Endothelial cell of umbilical vein (primary cell): ENCODE data around the gene PARS2.

Experiments used
- EZH2 ChIP-seq: IDR thresholded peaks from 2 replicates; pipeline ENCODE4 v1.6.1; 2012; ENCODE audit warnings: borderline replicate concordance, low read depth, mild to moderate bottlenecking, moderate library complexity, low read length, inconsistent platforms; ENCODE audit not compliant: severe bottlenecking
- FOS ChIP-seq: IDR thresholded peaks from 2 replicates; pipeline ENCODE4 v1.6.1; 2011; ENCODE audit warnings: mild to moderate bottlenecking, low read length, moderate library complexity, borderline replicate concordance; ENCODE audit not compliant: insufficient read depth
- JUN ChIP-seq: IDR thresholded peaks from 2 replicates; pipeline ENCODE4 v1.6.1; 2011; ENCODE audit warnings: borderline replicate concordance, low read depth; ENCODE audit not compliant: insufficient read length, insufficient read depth
- MYC ChIP-seq: IDR thresholded peaks from one replicate; pipeline ENCODE4 v1.6.1; 2011; ENCODE audit warnings: mild to moderate bottlenecking, low read depth, low read length
- POLR2A ChIP-seq: IDR thresholded peaks from 2 replicates; pipeline ENCODE4 v1.6.1; 2012; ENCODE audit warnings: low read depth, mild to moderate bottlenecking, control low read depth, low read length
- POLR2AphosphoS5 ChIP-seq: IDR thresholded peaks from 2 replicates; pipeline ENCODE4 v1.6.1; 2012; ENCODE audit warnings: low read depth, mild to moderate bottlenecking, control low read depth, low read length, moderate library complexity; ENCODE audit not compliant: insufficient read depth
- TF ChIP-seq, protein P1 (sequence below), 2 donors: IDR thresholded peaks; 1 replicate in 1 of 2; 2 replicates in 1 of 2; pipeline ENCODE4 v1.5.1; 2011; ENCODE audit warnings: low read length in 2 of 2, mild to moderate bottlenecking in 2 of 2, moderate library complexity in 2 of 2, control low read depth in 1 of 2, inconsistent platforms in 1 of 2, low read depth in 1 of 2; ENCODE audit not compliant: insufficient read depth in 1 of 2; ENCODE audit errors: extremely low read depth in 1 of 2

DNA sequence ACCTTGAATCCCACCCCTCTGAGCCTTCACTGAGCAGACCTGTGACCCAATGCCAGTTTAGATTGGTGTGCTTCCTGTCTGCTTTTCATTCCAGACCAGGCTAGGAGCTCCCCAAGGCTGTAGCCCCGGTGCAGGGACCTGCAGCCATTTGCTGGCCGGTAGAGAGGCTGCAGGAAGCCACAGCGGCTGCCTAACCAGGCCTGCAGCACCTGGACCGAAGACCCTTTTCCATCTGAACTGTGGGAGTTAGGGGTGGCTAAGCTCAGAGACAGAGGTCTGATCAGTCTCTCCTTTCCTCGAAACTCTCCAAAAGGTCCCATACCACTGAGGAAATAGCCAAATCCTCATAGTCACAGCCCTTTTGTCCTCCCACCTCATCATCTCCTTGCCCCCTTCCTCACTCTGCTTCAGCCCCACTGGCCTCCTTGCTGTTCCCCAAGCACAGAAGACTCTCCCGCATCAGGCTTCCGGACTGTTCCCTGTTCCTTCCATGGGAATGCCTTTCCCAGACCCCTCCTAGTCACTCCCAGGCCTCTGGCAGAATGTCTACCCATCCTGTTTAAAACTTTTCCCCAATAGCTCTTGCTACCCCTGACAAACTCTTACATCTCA is 49.3 kb downstream of the PARS2 start:
- TF ChIP-seq POLR2AphosphoS5 (no peak), FOS (no peak), POLR2A (no peak), EZH2 (no peak), JUN (no peak), MYC (no peak)
- TF ChIP-seq, protein P1, sequence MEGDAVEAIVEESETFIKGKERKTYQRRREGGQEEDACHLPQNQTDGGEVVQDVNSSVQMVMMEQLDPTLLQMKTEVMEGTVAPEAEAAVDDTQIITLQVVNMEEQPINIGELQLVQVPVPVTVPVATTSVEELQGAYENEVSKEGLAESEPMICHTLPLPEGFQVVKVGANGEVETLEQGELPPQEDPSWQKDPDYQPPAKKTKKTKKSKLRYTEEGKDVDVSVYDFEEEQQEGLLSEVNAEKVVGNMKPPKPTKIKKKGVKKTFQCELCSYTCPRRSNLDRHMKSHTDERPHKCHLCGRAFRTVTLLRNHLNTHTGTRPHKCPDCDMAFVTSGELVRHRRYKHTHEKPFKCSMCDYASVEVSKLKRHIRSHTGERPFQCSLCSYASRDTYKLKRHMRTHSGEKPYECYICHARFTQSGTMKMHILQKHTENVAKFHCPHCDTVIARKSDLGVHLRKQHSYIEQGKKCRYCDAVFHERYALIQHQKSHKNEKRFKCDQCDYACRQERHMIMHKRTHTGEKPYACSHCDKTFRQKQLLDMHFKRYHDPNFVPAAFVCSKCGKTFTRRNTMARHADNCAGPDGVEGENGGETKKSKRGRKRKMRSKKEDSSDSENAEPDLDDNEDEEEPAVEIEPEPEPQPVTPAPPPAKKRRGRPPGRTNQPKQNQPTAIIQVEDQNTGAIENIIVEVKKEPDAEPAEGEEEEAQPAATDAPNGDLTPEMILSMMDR (IDR thresholded peaks at IDR 0.05; ENCODE audit: extremely low read depth in 1 of 2, insufficient read depth in 1 of 2, low read depth in 1 of 2, low read length in 2 of 2) = no peak
